ENCODE measurements around the gene SH3BP5L. TPM values are rescaled to one million over a fixed set of nuclear protein-coding genes. Genes with fewer than 3 reads are reported as not detected.

SH3BP5L gene
- 40.1 and 48.2 TPM in 2 replicates for total RNA-seq (2013; cell fraction: nucleolus; rRNA removed)
- total RNA-seq (2014; rRNA removed) (14.3 and 16.7 TPM in 2 replicates), total RNA-seq (2014; rRNA removed; fragmentation: Illumina TruSeq; extraction: Trizol) (9.6 and 10.4 TPM in 2 replicates), total RNA-seq (2021) (16.8 and 19.1 TPM in 2 replicates), polyA plus RNA-seq (2011; rRNA removed) (15.4 and 22.8 TPM in 2 replicates), polyA plus RNA-seq (2014; fragmentation: Illumina TruSeq; extraction: Trizol) (6.5 and 11.4 TPM in 2 replicates), polyA plus RNA-seq (2014; fragmentation: Nextera tagmentation; extraction: Ambion mirVana) (1 to 10 TPM; 1.1 to 1.6 TPM), polyA plus RNA-seq (2014; rRNA removed) (16.1 and 17.4 TPM in 2 replicates), polyA plus RNA-seq (2016; fragmentation: Nextera tagmentation; extraction: Ambion mirVana) (1 to 10 TPM; 2.1 TPM), polyA minus RNA-seq (2011; rRNA and poly(A)+ RNA removed) (21.9 and 25.0 TPM in 2 replicates), Bru-seq, nascent RNA (percentile 80 among the genes with signal in this experiment), BruChase-seq, experiment 1, labeled RNA remaining after a 6-hour chase (percentile 73 among the genes with signal in this experiment), BruChase-seq, experiment 2, labeled RNA remaining after a 2-hour chase (percentile 79 among the genes with signal in this experiment)
- 4.1 TPM for polyA plus RNA-seq (2011; ENCODE audit: low read depth)
- 27.9 and 32.8 TPM in 2 replicates for polyA plus RNA-seq (2011; cell fraction: cytosol; rRNA removed)
- polyA plus RNA-seq (2011; cell fraction: nucleus; rRNA removed): 68.4 and 69.3 TPM in 2 replicates
- 6.9 and 9.9 TPM in 2 replicates for polyA plus RNA-seq (2012)
- polyA minus RNA-seq (2011; cell fraction: cytosol; rRNA and poly(A)+ RNA removed): 5.5 and 7.5 TPM in 2 replicates
- polyA minus RNA-seq (2011; cell fraction: nucleus; rRNA and poly(A)+ RNA removed): 22.6 and 39.8 TPM in 2 replicates
- long read RNA-seq, experiment 1: 0 reads
- long read RNA-seq, experiment 2, partial matches to known transcripts: 0 of 1 reads
- long read RNA-seq, experiment 2, other reads (novel, unspliced or antisense): 1 of 1 reads

GRCh38 chr1:248825909-248826760, at the start of gene SH3BP5L:
Gene SH3BP5L (minus strand): TSS chr1:248825915. CDS start chr1:248824935, 980 bp downstream.
- H3K4me3 ChIP-seq: peak within 1 kb of the TSS; percentile 79
- DNase-seq (ENCODE audit: low read depth, low spot score) (peak; percentile 85), FAIRE-seq (peak; percentile 86), ATAC-seq (peak; percentile 91)
- H3K4me1 ChIP-seq (ENCODE audit: control insufficient read depth, insufficient read depth, low read length): peaks cover 13% of the 10 kb centered on the region
- in situ Hi-C loops (cut with MboI) (no loop called here), intact Hi-C loops (cut with micrococcal nuclease; ENCODE audit: unreplicated experiment) (loop anchor here (1.0 to 2.0 kb wide), 3 partner anchors 12 to 47 kb away; partner anchors contain the start of genes ZNF672 and ZNF692)
- peak within 1 kb of the TSS; percentile 98 for H3K27ac ChIP-seq (ENCODE audit: control insufficient read depth, insufficient read depth)
- no peaks in the 10 kb centered on the region for H3K9me3 ChIP-seq (replicated peaks; ENCODE audit: control insufficient read depth, insufficient read depth, low read length)
- H3K36me3 ChIP-seq (ENCODE audit: control insufficient read depth in 2 of 2, insufficient read depth in 2 of 2, low read length in 1 of 2): peaks cover 0 to 7% of the 10 kb centered on the region in 2 experiments; a peak in 1 of 4 replicates
- H3K27me3 ChIP-seq (replicated peaks in 1 of 2; ENCODE audit: control insufficient read depth in 2 of 2, insufficient read depth in 2 of 2, low read length in 1 of 2): no peaks in the 10 kb centered on the region
- ChIA-PET CTCF (interaction anchor here (0.7 to 5.2 kb wide), 11 partner anchors 11 to 583 kb away, joined by 3 to 79 read pairs (median 6); partner anchors contain the start of genes PGBD2, ZNF672 and ZNF692), POLR2A (interaction anchor here (0.6 to 5.2 kb wide), 12 partner anchors 9 to 137 kb away, joined by 3 to 83 read pairs (median 4); partner anchors contain the start of genes ZNF672 and ZNF692), RAD21 (ENCODE audit: unreplicated experiment) (interaction anchor here (0.9 to 4.4 kb wide), 9 partner anchors 12 to 138 kb away, joined by 3 to 46 read pairs (median 8); partner anchors contain the start of genes PGBD2, ZNF672 and ZNF692), SMC1A (ENCODE audit: uncharacterized antibody, unreplicated experiment) (interaction anchor here (0.8 to 4.8 kb wide), 9 partner anchors 12 to 49 kb away, joined by 3 to 48 read pairs (median 6); partner anchors contain the start of genes ZNF672 and ZNF692)
- H3K4me2 ChIP-seq (ENCODE audit: control insufficient read depth, insufficient read depth): peak within 1 kb of the TSS; percentile 97
- peaks cover 34% of the 10 kb centered on the region for H3K79me2 ChIP-seq (ENCODE audit: control insufficient read depth, insufficient read depth, low read length)
- WGBS (ENCODE audit: insufficient coverage, insufficient replicate concordance, low lambda C conversion rate, missing lambda C conversion rate): 2% methylated on average over 54 of the region's 56 CpGs
- peak within 1 kb of the TSS; percentile 99 for H2AFZ ChIP-seq (ENCODE audit: control insufficient read depth, low read depth, low read length)
- H3K9ac ChIP-seq (ENCODE audit: control insufficient read depth, insufficient read depth, low read length): peak within 1 kb of the TSS; percentile 81
- TSS peak; percentile 97 for BruUV-seq (replicated peaks)
- H4K20me1 ChIP-seq (ENCODE audit: control insufficient read depth, insufficient read depth): no peaks in the 10 kb centered on the region
- 0 out of 2 replicates have a peak, but pooled peaks have one; percentile 30 for TF ChIP-seq STAT1 (conservative IDR thresholded peaks at IDR 0.05)
- TF ChIP-seq E2F8 (IDR thresholded peaks at IDR 0.05; ENCODE audit: low read depth, partially characterized antibody): peak; percentile 76
- TF ChIP-seq MEF2B (IDR thresholded peaks at IDR 0.05; ENCODE audit: partially characterized antibody, poor library complexity, severe bottlenecking): peak; percentile 7
- TF ChIP-seq BMI1 (IDR thresholded peaks at IDR 0.05; ENCODE audit: borderline replicate concordance): no peak
- TF ChIP-seq JUND (IDR thresholded peaks at IDR 0.05; ENCODE audit: low read depth, low read length): no peak
- TF ChIP-seq CHD2 (IDR thresholded peaks at IDR 0.05; ENCODE audit: borderline replicate concordance, low read depth, low read length): no peak
- TF ChIP-seq ZNF274 (IDR thresholded peaks at IDR 0.05; ENCODE audit: insufficient read depth, insufficient read length): no peak
- TF ChIP-seq ZNF384 (IDR thresholded peaks at IDR 0.05; ENCODE audit: borderline replicate concordance, low read depth, low read length): no peak
- TF ChIP-seq IKZF2 (IDR thresholded peaks at IDR 0.05): no peak
- no peak for TF ChIP-seq BCL11A (IDR thresholded peaks at IDR 0.05; ENCODE audit: low read depth, low read length)
- 0 out of 4 replicates have a peak, but pooled peaks of 1 of the 2 experiments have one; percentile 14 for TF ChIP-seq ETV6 (conservative IDR thresholded peaks at IDR 0.05 in 1 of 2, IDR thresholded peaks at IDR 0.05 in 1 of 2; ENCODE audit: borderline replicate concordance in 1 of 2, low read depth in 1 of 2)
- TF ChIP-seq STAT3 (IDR thresholded peaks at IDR 0.05; ENCODE audit: low read depth, low read length): no peak
- peak; percentile 84 for TF ChIP-seq NBN (IDR thresholded peaks at IDR 0.05)
- no peak for TF ChIP-seq NFYA (IDR thresholded peaks at IDR 0.05; ENCODE audit: borderline replicate concordance, low read depth, low read length)
- peak; percentile 60; the same call in 1 of the 2 replicates for TF ChIP-seq MXI1 (IDR thresholded peaks at IDR 0.05; ENCODE audit: low read depth, low read length)
